AG04449 (cell line): ENCODE measurements around the gene SLC22A25.
"Not testable (repeated sequence)": the region's sequence is repeated elsewhere in the genome, so short reads cannot be mapped to it uniquely, and the experiment has no call there.

Experiments used
- CTCF ChIA-PET: fragments of 350-600 bp; formaldehyde crosslinking; extraction: SDS; loops from one replicate; lab custom pipeline; 2021; ENCODE audit warnings: antibody characterized with exemption; lab: Yijun Ruan, JAX
- POLR2A ChIA-PET: fragments of 400-600, 350-600 bp; formaldehyde crosslinking; extraction: SDS; loops from one replicate; lab custom pipeline; 2020; ENCODE audit warnings: antibody characterized with exemption, inconsistent platforms; lab: Yijun Ruan, JAX
- DNase-seq: peaks from one replicate; pipeline ENCODE4 v3.0.0-alpha.2; 2010; ENCODE audit warnings: low read depth, low spot score
- H3K4me3 ChIP-seq: 2 replicates; pipeline ENCODE4 v1.5.1; 2011; ENCODE audit warnings: low read depth, mild to moderate bottlenecking, control low read depth, low read length
- CTCF ChIP-seq: IDR thresholded peaks from one replicate; pipeline ENCODE4 v1.5.1; 2011; ENCODE audit warnings: mild to moderate bottlenecking, moderate library complexity, low read length, control low read depth, inconsistent platforms; ENCODE audit not compliant: insufficient read depth; ENCODE audit errors: missing control alignments

The SLC22A25 gene

DNA sequence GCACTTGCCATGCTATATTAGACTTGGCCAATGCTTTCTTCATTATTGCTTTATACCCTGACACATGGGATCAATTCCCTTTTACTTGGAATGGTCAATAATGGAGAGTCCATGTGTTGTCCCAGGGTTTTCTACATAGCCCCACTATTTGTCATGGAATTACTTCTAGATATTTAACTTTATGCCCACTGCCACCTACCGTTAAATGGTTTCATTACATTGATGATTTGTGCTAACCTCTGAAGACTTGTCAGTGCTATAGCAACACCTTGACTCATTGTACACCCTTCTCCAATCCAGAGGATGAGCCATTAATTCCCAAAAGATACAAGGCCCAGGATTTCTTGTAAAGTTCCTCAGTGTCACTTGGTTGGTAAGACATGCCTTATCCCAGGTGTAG is 31.4 kb upstream of the SLC22A25 start:
- no peak for TF ChIP-seq CTCF
- H3K4me3 ChIP-seq: no peak overlapping the region
- no peak for DNase-seq
- CTCF ChIA-PET: no interaction called here
- POLR2A ChIA-PET: no interaction called here

- TF ChIP-seq CTCF: no peak
- H3K4me3 ChIP-seq: no peak overlapping the region
- CTCF ChIA-PET: no interaction called here
- no peak for DNase-seq
- POLR2A ChIA-PET: no interaction called here
Measured at GRCh38 chr11:63273685-63274084, 30.3 kb upstream of the SLC22A25 start.

DNA sequence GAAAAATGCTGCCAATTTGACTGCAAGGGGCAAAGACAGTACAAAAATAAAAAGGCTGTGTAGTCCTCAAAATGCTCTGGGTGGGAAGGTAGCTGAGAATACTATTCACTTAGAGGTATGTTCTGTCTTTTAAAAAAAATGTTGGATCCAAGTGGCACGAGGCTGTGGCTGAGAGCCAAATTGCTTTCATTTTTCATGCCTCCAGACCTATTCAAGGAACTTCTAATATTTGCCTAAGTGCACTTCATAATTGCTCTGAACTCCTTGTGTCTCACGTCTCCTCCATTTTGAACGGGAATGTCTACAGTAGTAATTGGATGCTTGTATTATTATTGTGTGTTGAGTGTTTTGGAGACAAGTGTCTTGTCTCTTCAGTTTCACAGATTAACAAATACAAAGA is 19.1 kb upstream of the SLC22A25 start:
- no peak for TF ChIP-seq CTCF
- H3K4me3 ChIP-seq: no peak overlapping the region
- CTCF ChIA-PET: no interaction called here

GRCh38 chr11:63251312-63251711 is 7.9 kb upstream of the SLC22A25 start:
- TF ChIP-seq CTCF: no peak
- ChIA-PET POLR2A (no interaction called here), CTCF (no interaction called here)
- DNase-seq: no peak
- H3K4me3 ChIP-seq: no peak overlapping the region

More for the DNA sequence above, 19.1 kb upstream of the SLC22A25 start:
- POLR2A ChIA-PET: no interaction called here
- no peak for DNase-seq

- TF ChIP-seq CTCF: no peak
- no peak for DNase-seq
- CTCF ChIA-PET: no interaction called here
- no peak overlapping the region for H3K4me3 ChIP-seq
- POLR2A ChIA-PET: no interaction called here
Measured at GRCh38 chr11:63250162-63251050, 7.0 kb upstream of the SLC22A25 start.

DNA sequence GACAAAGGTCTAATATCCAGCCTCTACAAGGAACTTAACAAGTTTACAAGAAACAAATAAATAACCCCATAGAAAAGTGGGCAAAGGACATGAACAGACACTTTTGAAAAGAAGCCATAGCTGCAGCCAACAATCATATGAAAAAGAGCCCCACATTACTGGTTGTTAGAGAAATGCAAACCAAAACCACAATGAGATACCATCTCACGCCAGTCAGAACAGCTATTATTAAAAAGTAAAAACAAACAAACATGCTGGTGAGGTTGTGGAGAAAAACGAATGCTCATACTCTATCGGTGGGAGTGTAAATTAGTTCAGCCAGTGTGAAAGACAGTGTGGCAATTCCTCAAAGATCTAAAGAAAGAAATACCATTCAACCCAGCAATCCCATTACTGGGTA is 5.6 kb upstream of the SLC22A25 start:
- ChIA-PET POLR2A (no interaction called here), CTCF (no interaction called here)
- no peak for DNase-seq
- TF ChIP-seq CTCF: no peak
- H3K4me3 ChIP-seq: no peak overlapping the region

DNA sequence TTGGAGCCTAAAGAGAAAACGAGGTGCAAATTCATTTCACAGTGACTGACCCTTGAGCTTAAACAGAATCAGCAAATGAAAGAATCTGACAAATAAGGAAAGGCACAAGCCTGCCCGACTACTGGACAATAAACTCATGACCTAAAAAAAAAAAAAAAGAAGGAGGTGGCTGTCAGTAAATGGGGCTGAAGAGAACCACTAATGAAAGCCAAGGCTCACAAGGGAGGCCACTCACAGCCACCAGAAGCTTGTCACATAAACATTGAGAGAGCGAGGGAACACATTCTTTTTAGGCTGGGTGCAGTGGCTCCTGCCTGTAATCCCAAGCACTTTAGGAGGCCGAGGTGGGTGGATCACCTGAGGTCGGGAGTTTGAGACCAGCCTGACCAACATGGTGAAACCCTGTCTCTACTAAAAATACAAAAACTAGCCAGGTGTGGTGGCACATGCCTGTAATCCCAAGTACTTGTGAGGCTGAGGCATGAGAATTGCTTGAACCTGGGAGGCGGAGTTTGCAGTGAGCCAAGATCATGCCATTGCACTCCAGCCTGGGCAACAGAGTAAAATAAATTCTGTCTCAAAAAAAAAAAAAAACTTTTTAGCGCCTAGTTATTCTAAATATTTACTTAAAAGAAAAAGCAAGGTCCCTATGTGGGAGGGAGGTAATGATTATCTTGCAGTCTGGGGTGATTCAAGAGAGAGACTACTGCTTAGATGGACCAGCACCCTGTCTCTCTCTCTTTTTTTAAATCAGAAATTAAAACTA is 4.0 kb upstream of the SLC22A25 start:
- CTCF ChIA-PET, POLR2A ChIA-PET: not testable (repeated sequence)

More for the DNA sequence above, 4.0 kb upstream of the SLC22A25 start:
- H3K4me3 ChIP-seq, DNase-seq: not testable (repeated sequence)
